Muscle of back (tissue), 11 donors: Measurements from ENCODE around the gene FOXF2. TPM values are rescaled to one million over a fixed set of nuclear protein-coding genes. Genes with fewer than 3 reads are reported as not detected.
A peak's percentile ranks its signal among the peaks of the same experiment; 100 is the strongest.

ENCODE experiments used
- DNase-seq, 3 donors: peaks; one replicate each; pipeline versions ENCODE4 v3.0.0 to v3.0.0-alpha.2; 2013
- polyA plus RNA-seq, 10 donors: library from polyadenylated mRNA; unstranded; fragments of 120-200 nt; gene quantifications; one replicate each; pipeline ENCODE4 v1.2.1, GENCODE V29; 2013; ENCODE audit not compliant: insufficient read length in 10 of 10

Gene FOXF2
- polyA plus RNA-seq, 10 donors: 0.13 to 0.67 (median 0.21) TPM

DNA sequence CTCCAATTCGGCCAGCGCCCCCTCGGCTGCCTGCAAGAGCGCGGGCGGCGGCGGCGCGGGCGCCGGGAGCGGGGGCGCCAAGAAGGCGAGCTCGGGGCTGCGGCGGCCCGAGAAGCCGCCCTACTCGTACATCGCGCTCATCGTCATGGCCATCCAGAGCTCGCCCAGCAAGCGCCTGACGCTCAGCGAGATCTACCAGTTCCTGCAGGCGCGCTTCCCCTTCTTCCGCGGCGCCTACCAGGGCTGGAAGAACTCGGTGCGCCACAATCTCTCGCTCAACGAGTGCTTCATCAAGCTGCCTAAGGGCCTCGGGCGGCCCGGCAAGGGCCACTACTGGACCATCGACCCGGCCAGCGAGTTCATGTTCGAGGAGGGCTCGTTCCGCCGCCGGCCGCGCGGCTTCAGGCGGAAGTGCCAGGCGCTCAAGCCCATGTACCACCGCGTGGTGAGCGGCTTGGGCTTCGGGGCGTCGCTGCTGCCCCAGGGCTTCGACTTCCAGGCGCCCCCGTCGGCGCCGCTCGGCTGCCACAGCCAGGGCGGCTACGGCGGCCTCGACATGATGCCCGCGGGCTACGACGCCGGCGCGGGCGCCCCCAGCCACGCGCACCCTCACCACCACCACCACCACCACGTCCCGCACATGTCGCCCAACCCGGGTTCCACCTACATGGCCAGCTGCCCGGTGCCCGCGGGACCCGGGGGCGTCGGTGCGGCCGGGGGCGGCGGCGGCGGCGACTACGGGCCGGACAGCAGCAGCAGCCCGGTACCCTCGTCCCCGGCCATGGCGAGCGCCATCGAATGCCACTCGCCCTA, 963 bp downstream of the FOXF2 start:
- DNase-seq: peak; percentile 23 to 83 (median 50)

DNA sequence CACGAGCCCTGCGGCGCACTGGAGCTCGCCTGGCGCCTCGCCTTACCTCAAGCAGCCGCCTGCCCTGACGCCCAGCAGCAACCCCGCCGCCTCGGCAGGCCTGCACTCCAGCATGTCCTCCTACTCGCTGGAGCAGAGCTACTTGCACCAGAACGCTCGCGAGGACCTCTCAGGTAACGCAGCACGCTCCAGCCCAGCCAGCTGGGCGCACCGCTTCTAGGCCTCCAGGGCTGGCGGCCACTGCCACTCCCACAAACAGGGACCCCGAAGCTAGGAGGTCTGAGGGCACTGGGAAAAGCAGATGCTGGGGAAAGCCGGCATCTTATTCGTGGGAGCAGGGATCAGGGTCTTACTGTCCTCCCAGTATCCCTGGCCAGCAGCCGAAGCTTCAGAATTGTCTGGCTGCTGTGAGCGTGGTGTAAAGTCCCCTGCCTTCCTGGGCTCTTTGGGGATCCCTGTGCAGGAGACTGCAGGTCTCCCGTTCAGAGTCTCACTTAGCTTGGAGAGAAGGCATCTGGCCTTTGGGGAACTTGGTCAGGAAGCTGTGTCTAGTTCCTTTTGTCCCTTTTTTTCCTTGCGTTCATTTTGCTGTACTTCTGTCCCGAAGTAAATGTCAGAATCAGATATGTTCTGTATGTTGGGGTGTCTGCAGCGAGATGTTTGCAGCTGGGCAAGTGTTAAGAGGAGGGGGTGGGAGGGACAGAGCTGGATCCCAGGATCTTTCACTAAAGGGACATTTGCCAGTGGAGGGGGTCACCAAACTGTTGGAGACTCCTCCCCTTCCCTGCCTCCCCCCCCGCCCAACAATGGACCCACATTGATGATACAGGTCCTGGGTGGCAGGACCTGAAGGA, 1.8 kb downstream of the FOXF2 start:
- DNase-seq: peak in 1 of 3 donors; percentile 50

DNA sequence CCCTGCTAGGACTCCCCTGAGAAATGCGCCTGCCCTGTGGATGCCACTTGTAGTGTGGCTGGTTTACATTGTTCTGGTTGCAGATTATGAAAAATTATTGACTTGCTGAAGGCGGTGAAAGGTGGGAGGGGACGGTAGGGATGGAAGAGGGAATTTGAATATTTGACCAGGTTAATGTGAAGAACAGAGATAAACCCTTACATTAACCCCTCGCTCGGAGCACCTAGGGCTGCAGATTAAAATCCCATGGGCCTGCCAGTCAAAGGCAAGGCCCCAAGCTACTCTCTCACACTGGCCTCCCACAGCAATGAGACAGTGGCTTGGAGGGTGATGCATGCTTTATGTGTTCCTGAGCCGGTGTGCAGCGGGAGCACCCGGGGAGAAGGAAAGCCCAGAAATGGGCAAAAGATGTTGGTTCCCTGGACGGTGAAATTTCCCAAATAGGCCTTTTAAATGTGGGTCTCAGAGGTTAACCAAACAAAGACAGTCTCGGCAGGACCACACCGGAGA, 2.5 kb downstream of the FOXF2 start:
- no peak for DNase-seq

DNA sequence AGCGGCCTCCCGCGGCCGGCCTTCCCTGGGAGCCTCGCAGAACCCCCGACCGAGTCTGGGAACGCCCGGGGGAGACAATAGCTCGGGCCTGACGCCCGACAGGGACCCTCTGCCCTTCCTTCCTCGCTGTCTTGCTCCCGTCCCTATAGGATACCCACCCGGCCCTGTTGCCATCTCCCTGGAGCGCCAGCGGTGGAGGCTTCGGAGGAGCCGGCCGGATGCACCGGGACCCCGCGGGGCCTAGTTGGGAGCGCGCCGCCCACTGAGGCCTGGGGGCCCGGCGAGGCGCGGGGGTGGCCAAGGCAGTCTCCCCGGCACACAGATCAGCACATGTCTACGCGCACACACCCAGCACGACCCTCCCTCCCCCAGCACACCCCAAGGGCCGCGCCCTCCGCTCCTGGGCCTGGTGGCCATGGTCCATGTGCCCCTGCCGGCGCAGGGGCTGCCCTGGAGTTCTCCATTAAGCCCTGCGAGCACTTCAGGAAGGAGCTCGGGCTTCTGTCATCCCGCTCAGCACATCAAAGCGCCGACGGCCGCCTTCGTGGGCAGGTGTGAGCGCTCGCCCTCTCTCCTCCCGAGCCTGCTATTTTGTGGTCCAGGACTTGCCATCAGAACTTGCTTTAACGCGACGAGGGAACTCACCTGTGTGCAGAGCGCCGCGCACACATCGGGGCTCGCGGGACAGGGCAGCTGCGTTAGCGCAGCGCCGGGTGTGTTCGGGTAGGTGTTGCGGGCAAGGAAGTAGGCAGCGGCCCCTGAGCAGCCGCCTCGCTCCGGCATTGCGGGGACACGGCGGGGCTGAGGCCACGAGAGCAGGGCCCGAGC, 3.7 kb downstream of the FOXF2 start:
- DNase-seq: no peak

DNA sequence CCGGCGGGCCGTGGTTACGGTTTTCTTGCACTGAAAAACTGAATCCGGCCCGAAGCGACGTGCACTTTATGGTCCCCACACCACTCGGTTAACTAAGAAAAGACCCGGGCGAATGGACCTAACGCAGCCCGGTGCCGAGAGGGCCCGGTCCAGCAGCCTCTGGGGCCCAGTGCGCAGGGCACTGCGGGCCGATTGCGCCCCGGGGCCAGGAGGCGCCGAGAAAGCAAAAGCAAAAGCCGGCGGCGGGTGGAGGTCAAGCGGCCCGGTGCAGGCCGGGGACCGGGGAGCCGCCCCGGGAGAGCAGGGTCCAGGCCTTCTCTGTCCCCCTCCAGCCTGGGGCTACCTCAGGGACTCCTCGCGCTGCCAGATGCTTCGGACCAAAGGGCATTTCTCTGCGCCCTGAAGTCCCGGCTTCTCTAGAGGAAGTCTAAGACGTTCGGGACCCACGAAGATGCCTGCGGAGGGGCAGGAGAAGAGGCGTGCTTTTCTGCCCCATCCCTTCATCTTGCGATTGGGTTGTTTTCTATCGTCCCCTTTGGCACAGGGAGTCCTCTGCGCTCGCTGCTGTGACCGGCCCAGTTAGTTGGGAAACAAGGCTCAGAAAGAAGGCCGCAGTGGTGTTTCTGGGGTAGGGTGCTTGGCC, 4.4 kb downstream of the FOXF2 start:
- no peak for DNase-seq

DNA sequence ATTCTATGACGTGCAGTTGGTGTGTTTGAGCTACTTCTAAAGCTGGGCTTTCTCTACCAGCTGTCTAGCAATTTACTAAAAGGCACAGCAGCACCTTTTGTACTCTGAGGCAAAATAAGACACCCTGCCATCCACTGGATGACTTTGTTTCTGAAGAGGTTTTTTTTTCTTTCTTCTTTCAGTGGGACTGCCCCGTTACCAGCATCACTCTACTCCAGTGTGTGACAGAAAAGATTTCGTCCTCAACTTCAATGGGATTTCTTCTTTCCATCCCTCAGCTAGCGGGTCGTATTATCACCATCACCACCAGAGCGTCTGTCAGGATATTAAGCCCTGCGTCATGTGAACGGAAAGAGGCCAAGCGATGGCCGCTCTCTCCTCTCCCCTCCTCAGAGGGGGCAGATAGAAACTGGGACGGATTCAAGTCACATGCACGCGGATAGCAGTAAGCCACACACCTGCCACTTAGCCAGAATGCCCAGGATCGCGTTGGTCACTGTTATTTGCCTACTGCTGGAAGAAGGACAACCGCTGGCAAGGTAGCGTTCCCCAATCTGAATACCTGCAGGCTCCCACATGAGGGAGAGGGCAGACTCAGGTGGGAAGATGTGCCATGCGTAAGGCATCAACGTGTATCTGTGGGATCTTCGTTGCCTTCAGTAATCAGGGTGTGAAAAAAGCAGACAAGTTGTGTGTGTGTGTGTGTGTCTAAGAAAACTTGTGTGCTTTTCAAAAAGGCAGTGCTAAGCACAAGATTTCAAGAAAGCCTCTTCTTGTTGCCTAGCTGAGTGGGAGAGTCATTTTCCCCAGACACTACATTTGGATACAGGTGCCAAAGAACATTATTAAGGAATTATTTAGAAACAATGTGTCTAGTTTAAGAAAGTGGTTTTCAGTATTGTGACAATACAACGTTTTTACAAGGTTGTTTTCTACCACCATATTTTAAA, 5.4 kb downstream of the FOXF2 start:
- DNase-seq: no peak

DNA sequence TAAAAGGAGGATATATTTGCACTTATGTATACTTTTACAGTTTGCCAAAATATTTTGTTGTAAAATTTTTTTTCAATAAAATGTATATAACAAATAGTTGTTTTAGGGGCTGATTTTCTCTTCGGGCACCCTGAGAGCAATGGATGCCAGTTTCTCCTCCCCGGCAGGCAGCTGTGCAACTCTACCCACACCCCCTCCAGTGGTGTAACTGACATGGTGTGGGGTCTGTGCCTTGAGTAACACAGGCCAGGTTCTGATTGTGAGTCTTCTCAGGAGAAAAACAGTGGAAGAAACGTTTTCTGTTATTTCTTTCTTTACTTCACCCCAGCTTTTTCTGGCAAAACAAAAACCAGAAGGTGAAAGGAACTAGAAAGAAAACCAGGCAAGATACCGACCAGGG, 6.1 kb downstream of the FOXF2 start:
- no peak for DNase-seq

DNA sequence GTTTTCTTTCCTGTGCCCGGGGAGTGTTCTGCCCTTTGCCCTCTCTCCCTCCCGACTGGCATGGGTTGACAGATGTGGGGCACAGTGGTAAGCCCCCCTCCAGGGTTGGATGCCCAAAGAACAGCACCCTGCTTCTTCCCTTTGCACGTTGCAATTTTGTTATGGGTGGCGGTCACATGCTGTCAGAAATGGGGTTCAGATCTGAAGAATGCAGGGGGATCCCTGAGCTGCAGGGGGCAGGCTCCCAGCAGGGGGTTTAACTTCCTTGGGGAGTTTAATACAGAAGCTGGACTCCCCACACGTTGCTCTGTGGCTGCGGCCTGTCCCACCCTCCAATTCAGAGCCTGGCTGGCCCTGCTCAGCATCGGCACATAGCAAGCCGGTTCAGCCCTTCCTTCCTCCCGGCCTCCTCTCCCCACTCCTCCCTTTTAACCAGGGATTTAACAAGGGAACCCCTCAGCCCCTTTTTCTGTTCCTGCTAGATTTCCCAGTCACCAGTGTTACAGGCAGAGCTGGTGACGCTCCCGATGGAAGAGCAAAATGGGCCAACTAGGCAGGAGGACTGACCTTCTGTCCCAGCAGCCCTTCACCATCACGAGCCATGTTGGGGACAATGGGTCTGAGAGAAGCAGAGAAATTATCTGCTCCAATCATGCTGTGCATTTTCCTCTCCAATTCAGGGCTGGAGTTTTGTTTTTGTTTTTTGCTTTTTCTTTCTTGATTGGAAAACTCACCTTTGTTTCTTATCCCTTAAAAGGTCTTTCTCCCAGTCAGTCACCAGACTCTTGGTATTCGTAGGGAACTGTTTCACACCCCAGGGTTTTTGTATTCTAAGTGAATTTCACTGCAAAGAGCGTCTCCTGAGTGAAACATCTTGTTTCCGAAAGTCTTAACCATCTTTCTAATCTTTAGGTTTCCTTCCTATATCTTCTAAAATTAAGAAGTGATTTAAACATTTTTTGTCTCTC, 6.8 kb downstream of the FOXF2 start:
- DNase-seq: no peak

DNA sequence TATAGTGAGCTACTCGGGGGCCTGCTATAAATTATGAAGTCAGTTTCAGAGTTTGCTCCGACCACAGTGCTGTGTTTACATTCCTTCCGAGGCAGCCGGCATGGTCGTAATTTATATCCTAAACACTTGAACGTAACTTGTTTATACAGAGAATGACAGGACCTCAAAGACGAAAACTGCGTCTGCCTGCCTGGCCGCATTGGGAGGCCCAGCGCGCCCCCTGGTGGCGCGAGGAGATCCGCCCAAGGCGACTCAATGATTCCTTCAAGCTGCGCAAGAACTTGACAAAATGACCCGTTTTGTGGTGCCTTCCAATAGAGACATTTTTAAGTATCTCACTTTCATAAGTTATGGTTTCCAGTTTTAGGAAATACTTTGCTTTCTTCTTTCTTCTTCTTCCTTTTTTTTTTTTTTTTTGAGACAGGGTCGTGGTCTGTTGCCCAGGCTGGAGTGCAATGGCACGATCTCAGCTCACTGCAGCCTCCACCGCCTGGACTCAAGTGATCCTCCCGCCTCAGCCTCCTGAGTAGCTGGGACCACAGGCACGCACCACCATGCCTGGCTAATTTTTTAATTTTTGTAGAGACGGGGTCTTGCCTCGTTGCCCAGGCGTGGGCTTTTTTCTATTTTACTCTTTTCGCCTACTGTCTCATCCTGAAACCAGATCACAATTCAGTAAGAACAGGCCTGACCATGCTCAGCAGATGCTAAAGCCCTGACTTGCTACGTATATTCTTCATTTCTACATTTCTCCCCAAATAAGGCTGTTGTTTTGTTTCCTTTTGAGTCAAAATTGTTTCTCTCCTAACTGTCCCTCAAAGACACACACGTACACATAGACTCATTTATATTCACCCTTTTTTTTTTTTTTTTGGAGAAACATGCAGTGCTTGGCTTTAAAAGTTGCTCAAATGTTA, 7.8 kb downstream of the FOXF2 start:
- peak; percentile 55 to 84 (median 81) for DNase-seq

DNA sequence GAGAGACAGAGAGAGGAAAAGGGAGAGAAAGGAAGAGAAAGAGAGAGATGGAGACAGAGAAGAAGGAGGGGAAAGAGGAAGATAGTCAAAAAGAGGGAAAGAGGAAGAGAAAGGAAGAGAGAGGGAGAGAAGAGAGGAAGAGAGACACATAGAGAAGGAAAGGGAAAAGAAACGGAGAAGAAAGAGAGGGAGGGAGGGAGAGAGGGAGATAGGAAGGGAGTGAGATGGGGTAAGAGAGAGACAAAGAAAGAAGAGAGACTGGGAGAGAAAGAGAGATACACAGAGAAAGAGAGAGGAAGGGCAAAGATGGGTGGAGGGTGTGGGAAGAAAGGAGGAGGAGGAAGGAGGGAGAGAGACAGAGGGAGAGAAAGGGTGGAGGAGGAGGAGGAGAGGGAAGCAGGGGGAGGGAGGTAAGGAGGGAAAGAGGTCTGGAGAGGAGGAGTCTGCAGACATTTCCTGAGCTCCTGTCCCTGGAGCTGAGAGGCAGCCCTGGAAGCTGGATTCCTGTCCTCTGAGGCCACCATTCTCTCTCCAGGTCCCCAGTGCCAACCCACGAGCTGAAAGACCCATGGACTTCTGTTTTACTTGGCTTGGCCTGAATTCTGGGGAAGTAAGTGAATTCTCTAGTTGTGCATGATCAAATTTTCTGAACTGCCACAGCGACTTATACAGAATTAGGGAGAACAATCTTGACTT, 9.9 kb downstream of the FOXF2 start:
- no peak for DNase-seq

DNA sequence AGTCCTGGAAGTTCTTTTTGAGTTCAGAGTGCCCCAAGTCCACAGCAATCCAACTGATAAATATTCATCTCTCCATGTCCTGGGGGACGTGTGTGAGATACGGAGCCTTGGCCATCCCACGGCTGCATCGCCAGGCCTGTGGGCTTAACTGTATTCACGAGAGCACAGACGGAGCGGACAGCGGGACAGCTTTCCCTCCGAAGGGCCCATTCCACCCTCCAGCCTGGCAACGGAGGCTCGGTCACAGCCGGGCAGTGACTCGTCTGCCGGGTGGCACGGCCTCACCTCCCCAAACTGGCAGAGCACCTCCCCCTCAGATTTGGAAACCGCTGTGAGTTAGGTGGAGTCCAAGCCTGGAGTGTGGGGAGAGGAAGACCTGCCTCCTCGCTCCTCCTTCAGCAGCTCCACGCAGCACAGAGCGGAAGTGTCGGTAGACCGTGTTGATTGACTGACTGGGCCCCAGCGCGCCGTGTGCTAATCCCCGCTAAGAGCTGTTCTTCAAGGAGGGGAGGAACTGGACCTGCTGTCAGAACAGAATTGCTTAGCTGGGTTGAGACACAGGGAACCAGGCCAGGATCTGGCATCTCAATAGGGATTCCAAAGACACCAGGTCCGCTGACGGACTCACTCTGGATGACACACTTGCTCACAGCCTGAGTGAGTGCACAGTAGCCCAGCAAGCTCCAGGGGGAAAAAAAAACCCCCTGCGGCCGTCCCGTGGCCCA, 10.9 kb downstream of the FOXF2 start:
- no peak for DNase-seq

DNA sequence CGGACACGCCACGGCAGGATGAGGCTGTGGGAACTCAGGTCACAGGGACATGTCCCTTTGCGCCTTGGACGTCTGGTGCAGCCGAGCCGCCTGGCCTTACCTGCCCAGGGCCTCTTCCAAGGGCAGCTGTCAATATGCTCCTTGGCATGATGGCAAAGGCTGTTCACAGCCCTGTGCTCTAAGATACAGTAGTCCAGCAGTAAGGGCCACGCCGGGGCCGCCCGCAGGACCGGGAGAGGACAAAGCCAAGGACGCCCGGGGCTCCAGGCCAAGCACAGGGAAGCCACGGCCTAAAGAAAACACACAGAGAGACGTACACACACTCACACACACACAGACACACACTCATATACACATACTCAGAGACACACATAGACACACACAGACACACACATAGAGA, 13.0 kb downstream of the FOXF2 start:
- DNase-seq: no peak

DNA sequence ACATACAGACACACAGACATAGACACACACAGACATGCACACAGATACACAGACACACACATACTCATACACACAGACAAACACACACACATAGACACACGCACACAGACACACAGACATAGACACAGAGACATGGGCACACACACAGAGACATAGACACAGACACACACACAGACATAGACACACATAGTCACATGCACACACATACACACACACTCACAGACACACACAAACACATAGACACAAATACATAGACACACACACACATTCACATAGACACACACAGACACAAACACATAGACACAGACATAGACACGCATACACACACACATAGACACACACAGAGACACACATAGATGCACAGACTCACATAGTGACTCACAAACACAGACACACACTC, 13.5 kb downstream of the FOXF2 start:
- no peak for DNase-seq

DNA sequence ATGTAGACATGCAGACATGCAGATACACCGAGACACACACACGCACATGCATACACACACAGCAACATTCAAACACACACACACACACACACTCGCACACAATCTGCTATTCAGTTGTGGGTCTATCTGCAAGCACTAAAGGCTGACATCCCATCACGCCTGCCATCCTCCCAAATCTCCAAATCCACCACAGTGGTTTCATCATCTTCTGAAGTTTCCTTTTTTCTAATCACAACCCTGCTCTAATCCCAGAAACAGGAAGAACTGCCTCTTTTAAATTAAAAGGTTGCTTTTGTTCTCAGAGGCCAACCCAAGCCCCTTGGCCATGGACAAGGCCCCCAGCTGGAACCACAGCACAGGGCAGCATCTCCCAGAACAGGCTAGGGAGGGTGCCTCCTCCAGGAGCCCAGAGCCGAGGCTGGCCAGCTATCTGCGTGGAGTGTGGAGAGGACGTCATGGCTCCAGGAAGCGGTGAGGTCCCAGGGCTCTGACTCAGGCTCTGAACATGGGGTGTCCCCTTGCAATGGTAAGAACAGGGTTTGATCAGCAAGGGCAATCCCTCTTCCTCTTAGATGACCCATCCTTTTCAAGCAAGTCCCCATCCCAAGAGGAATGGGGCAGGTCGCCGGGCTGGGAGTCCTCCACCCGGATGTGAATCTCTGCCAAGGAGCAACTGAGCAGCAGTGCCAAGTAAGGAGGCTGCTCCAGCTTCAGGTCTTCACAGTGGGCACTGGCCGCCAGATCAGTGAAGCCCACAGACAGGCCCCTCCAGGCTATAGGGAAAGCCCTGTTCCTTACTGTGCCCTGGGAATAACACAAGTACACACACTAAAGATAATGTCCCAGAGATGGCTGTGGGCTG, 14.7 kb downstream of the FOXF2 start:
- no peak for DNase-seq

DNA sequence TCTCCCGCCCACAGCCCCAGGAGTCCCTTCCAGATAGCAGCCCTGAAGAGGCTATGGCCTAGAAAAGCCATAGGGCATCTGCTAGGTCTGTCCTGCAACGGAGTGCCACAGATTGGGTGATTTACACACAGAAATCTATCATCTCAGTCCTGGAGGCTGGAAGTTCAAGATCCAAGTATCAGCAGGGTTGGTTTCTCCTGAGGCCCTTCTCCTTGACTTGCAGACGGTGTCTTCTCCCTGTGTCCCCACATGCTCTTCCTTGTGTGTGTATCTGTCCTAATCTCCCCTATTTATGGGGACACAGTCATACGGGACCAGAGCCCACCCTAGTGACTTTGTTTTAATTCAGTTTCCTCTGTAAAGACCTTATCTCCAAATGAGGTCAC, 15.3 kb downstream of the FOXF2 start:
- no peak for DNase-seq

DNA sequence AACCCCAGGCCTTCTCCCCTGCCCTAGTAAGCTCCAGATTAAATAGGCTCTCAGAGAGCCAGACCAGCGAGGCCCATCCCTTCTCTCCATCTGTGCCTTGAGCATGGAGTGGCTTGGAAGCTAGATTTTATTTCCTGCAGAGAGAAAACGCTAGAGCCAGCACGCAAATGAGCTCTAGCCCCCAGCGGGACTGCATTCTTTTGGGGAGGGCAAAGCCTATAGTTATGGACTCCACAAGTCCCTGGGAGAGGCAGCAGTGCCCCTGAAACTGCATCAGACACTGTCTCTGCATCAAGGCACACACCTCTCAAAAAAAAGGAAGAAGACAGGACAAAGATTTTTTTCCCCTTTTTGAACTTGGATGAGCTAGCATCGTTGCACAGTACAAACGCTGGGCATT, 15.8 kb downstream of the FOXF2 start:
- no peak for DNase-seq
